Measurements from ENCODE around the gene CFAP141.
A peak's percentile ranks its signal among the peaks of the same experiment; 100 is the strongest.
"Not testable (repeated sequence)": the region's sequence is repeated elsewhere in the genome, so short reads cannot be mapped to it uniquely, and the experiment has no call there.

The CFAP141 gene

DNA sequence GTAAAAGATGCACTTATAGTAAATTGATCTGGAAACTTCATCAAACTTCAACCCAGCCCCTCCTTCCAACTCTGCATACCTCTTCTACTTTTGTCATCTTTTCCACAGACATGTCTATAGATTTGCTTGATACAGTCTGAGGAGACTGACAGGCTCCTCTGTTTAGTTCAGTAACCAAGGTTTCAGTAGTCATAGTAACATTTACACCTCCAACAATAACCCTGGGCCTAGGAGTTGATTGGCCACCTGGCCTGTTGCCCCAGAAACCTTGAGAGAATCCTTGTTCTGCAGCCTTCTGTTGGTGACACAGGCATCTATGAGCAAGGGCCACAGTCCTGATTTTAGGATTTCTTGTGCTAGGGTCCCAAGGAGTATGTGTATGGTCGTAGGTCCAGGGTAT, at the start of gene CFAP141:
CFAP141 (minus strand) TSS at position 138 of the 400 bp plus-strand sequence; CDS start at position 112, 26 bp downstream.
- no peak for DNase-seq (ENCODE audit: low spot score)

DNA sequence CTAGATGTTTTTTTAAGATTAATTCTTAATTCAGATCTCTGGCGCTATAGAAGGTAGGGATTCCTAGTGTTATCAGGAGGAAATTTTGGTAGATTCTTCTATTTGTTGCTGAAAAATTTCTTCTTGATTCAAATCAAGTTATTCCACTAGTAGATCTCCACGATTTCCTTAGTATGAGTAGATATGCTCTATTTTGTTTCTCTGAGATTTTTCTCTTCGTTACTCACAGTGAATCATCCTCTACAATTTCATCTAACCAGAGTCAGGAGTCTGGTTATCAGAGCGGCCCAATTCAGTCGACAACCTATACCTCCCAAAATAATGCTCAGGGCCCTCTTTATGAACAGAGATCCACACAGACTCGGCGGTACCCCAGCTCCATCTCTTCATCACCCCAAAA, 47.5 kb upstream of the CFAP141 start:
- no peak for DNase-seq (ENCODE audit: low spot score)

DNA sequence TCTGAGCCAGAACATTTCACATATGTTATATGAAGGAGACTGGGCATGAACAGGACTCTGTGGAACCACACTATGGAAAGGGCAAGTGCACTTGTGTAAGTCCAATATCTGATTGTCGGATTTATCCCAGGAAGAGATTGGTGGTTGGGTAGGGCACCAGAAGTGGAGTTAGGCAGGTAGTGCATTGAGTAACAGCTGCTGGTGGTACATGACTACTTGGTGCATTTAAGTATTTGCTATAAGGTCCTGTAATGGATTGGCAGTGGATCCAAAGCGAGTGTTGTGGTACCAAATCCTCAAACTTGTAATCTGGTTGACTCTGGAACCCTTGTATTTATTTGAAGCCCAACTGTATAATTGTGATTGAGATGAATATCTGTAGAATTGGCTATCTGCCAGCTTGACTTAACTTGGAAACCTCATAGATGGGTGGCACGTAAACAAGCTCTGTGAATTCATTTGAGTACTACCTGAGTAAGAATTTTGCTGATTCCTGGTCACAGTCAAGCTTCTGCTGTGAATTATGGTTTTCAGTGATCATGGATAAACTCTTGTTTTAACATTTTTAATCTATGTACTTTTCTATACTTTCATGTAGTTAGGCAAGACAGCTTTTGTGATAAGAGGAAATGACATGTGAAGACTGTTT, 35.7 kb upstream of the CFAP141 start:
- DNase-seq (ENCODE audit: low spot score), result no peak

DNA sequence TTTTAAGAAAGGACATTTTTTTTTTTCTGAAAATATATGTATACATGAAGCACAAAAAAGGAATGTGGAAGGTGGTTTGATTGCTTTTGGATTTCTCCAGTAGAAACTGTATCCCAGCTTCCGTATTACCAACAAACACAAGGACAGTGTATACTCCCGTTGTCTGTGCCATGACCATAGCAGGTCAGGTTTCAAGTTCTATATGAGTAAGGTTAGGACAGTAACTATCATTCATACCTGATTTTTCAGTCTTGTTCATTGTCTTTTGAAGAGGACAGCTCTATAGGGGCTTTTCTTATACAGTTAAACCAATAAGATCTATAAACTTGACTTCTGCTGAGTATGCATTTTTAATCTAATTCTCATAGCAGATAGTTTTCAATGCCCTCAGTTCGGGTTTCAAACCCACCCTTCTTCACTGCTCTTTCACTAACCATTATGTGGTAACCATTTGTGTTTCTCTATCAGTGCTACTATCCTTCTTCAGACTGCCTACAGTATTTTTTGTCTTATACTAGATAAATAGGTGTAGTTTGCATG, 34.2 kb upstream of the CFAP141 start:
- DNase-seq (ENCODE audit: low spot score), result no peak

- DNase-seq (ENCODE audit: low spot score), result no peak
Measured at GRCh38 chr1:154239491-154239890, 33.4 kb upstream of the CFAP141 start.

DNA sequence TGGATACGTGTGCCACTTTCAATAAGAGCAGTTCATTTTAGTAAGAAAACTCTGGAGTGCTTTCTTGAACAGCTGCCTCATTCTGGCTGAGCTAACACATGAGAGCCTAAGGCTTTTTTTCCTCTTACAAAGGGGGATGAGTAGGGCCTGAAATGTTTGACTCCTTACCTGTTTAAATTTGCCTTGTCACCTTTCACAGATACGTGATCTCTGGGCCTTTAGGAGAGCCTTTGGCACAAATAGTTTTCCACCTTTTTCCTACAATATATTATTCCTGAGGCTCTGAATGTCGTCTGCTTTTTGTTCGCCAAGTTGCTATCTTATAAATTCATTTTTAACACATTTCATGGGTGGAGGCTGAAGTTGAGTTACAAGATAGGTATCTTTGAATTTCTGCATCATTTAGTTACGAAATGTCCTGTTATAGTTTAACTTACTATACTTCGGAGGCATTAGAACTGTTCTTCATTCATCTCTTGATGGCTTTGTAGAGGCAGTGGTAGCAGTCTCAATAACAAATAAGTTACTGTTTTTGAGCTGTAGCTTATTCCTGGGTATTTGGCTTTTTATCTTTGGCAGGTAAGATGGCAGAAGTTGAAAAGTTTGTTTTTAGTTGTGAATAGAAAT, 31.9 kb upstream of the CFAP141 start:
- no peak for DNase-seq (ENCODE audit: low spot score)

GRCh38 chr1:154237435-154237834, 31.3 kb upstream of the CFAP141 start:
- no peak for DNase-seq (ENCODE audit: low spot score)

DNA sequence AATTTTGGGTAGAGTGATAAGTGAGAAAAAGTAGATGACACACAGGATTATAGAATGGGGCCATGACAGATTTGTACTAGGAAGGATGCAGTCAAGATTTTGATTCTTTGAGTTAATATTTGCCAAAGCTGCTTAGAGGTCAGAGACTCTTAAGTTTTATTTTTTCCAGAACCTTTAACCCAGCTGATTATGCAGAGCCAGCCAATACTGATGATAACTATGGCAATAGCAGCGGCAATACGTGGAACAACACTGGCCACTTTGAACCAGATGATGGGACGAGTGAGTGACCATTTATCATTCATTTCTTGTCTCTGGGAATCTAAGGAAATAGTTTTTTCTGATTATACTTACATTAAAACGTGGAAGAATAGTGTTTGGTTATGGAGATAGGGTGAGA, 30.7 kb upstream of the CFAP141 start:
- no peak for DNase-seq (ENCODE audit: low spot score)

GRCh38 chr1:154233127-154233526, 27.0 kb upstream of the CFAP141 start:
- not testable (repeated sequence) for DNase-seq (ENCODE audit: low spot score)

- DNase-seq (ENCODE audit: low spot score), result not testable (repeated sequence)
Measured at GRCh38 chr1:154231112-154231511, 25.0 kb upstream of the CFAP141 start.

- no peak for DNase-seq (ENCODE audit: low spot score)
Measured at GRCh38 chr1:154225370-154225769, 19.2 kb upstream of the CFAP141 start.

- DNase-seq (ENCODE audit: low spot score), result no peak
Measured at GRCh38 chr1:154223621-154224020, 17.5 kb upstream of the CFAP141 start.

- no peak for DNase-seq (ENCODE audit: low spot score)
Measured at GRCh38 chr1:154222918-154223317, 16.8 kb upstream of the CFAP141 start.

- DNase-seq (ENCODE audit: low spot score), result no peak
Measured at GRCh38 chr1:154222518-154222917, 16.4 kb upstream of the CFAP141 start.

GRCh38 chr1:154221278-154222001, 15.3 kb upstream of the CFAP141 start:
- DNase-seq (ENCODE audit: low spot score), result peak; percentile 51

- DNase-seq (ENCODE audit: low spot score), result no peak
Measured at GRCh38 chr1:154220970-154221277, 14.8 kb upstream of the CFAP141 start.

DNA sequence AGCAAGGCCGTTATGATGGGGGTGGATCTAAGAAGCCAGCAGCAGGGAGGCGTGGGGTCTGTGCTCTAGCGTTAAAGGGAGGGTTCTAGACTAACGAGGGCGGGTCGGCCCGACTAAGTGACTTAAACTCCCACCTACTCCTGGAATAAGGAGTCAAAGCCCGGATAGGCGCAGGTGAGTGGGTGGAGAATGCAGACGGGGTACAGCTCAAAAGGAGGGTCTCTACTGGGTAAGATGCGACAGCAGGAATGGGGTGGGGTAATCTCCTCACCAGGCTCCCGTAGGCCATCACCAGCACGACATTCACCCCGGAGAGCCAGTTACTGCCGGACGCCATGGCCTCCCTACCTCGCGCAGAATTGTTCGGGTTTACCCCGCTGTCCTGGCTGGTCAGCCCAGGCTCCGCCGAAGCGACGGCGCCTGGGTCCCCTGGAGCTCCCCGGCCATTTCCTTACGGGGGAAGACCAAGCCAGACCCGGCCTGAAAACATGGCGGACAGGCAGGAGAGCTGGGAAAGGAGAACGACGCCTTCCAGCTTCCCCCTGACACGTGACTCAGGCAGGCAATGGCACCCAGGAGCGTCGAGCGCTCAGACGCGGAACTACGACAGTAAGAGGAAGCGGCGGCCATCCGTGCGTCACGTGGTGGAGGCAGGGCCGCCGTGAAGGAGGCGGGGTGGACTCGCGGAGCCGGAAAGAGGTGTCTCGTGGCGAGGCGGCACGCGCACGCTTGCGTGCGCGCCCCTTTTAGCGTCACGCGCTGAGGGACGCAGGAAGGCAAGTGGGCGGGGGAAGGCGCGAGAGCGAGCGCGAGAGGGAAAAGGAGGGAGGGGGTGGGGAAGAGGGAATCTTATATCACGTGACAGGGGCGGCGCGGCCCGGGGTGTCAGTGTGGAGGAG, 14.2 kb upstream of the CFAP141 start, which contains the start of gene UBAP2L:
UBAP2L (plus strand) TSS at position 885 of the 899 bp plus-strand sequence. CDS start 4,169 bp downstream, outside the sequence.
- peak; percentile 93 for DNase-seq (ENCODE audit: low spot score)

DNA sequence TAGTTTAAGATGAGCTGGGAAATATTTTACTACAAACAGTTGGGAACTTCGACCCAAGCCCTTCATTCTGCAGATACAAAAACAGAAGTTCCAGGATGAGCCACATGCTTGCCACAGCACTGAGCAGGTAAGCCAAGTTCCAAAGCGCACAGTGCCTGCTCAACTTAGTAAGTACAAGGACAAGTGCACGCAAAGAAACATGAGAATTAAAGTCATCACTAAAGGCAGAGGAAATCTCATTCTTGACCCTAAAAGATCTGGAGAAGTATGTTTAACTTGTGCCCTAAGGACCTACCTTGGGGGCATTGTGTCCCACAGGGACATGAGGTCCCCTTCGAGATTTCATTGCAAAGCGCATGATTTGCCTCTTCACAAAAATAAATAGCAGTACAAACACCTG, 13.4 kb upstream of the CFAP141 start:
- peak; percentile 14 for DNase-seq (ENCODE audit: low spot score)

DNA sequence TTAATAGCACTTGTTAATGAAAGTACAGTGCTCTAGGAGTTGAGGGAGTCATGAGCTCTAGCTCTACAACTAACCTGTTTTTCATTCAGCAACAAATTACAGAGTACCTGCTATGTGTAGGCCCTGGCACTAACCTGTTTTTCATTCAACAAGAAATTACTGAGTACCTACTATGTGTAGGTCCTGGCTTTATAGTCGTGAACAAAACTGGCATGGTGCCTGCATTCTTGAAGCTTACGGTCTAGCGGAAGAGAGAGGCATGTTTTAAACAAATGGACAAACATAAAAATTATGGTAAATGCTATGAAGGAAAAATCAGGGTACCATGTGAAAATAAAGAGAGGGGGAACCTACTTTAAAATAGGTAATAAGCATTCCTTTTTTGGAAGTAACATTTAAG, 12.4 kb upstream of the CFAP141 start:
- DNase-seq (ENCODE audit: low spot score), result no peak

DNA sequence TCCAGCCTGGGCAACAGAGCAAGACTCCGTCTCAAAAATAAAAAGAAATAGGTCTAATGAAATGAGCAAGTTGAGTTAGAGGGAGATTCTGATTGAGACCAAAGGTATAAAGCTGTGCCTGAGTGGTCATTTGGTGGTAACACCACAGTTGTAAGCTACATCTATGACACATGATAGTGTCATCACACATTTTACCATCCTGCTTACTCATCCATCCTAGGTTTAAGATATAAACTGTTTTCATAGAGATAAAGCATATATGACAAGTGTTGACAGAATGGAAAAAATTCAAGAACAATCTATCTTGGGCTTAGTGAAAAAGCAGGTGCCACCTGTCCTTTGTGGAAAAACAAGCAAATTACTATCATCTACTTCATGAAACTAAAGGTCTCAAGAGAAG, 7.1 kb upstream of the CFAP141 start:
- peak; percentile 46 for DNase-seq (ENCODE audit: low spot score)

DNA sequence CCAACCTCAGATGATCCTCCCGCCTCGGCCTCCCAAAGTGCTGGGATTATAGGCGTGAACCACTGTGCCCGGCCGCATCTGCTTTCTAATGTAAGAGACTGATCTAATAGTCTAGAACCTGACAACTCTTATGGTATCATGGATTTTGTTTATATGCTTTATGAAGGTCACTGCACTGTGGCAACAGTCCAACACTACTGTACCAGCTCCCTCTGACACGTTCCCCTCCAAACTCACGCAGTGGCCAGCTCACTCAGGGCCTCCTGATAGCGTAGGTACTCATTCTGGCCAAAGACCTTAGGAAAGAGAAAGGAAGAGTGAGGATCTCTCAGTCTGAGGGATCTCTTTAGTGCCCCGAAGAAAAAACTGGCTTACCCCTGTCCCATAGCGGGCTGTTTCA, 6.0 kb upstream of the CFAP141 start:
- DNase-seq (ENCODE audit: low spot score), result no peak
